Activated gamma-delta T cell treated with Interleukin-2 at 50 U/mL for 16 hours (primary cell): ENCODE measurements around the gene RGL4.
"Not testable (repeated sequence)": the region's sequence is repeated elsewhere in the genome, so short reads cannot be mapped to it uniquely, and the experiment has no call there.

ENCODE experiments used
- DNase-seq: peaks from one replicate; pipeline ENCODE4 v3.0.0-alpha.2; 2020

Gene RGL4

GRCh38 chr22:23700706-23701105, 9.9 kb downstream of the RGL4 start:
- no peak for DNase-seq

GRCh38 chr22:23704062-23704461, 13.2 kb downstream of the RGL4 start:
- no peak for DNase-seq

- no peak for DNase-seq
Observed at GRCh38 chr22:23704829-23705228, 14.0 kb downstream of the RGL4 start.

- DNase-seq, result no peak
Observed at GRCh38 chr22:23705358-23705757, 14.5 kb downstream of the RGL4 start.

GRCh38 chr22:23708270-23708669, 17.5 kb downstream of the RGL4 start:
- DNase-seq, result no peak

- no peak for DNase-seq
Observed at GRCh38 chr22:23709107-23709506, 18.3 kb downstream of the RGL4 start.

GRCh38 chr22:23712256-23712655, 21.4 kb downstream of the RGL4 start:
- no peak for DNase-seq

- no peak for DNase-seq
Observed at GRCh38 chr22:23713696-23714595, 23.1 kb downstream of the RGL4 start.

- DNase-seq, result no peak
Observed at GRCh38 chr22:23714596-23715578, 24.1 kb downstream of the RGL4 start.

- DNase-seq, result no peak
Observed at GRCh38 chr22:23715806-23716375, 25.1 kb downstream of the RGL4 start.

- DNase-seq, result peak; percentile 75
Observed at GRCh38 chr22:23716811-23717801, 26.3 kb downstream of the RGL4 start.

- DNase-seq, result no peak
Observed at GRCh38 chr22:23718371-23719165, 27.8 kb downstream of the RGL4 start.

- no peak for DNase-seq
Observed at GRCh38 chr22:23720855-23721254, 30.0 kb downstream of the RGL4 start.

GRCh38 chr22:23722160-23722559, 31.3 kb downstream of the RGL4 start:
- DNase-seq, result no peak

GRCh38 chr22:23722724-23723123, 31.9 kb downstream of the RGL4 start:
- no peak for DNase-seq

- DNase-seq, result not testable (repeated sequence)
Observed at GRCh38 chr22:23728108-23728507, 37.3 kb downstream of the RGL4 start.

GRCh38 chr22:23737696-23738095, 46.9 kb downstream of the RGL4 start:
- DNase-seq, result no peak

- no peak for DNase-seq
Observed at GRCh38 chr22:23742505-23743264, 51.9 kb downstream of the RGL4 start.

GRCh38 chr22:23743303-23743705, 52.5 kb downstream of the RGL4 start:
- no peak for DNase-seq

GRCh38 chr22:23744001-23744400, 53.2 kb downstream of the RGL4 start:
- DNase-seq, result no peak
